ENCODE measurements around the gene KIF16B.

DNA sequence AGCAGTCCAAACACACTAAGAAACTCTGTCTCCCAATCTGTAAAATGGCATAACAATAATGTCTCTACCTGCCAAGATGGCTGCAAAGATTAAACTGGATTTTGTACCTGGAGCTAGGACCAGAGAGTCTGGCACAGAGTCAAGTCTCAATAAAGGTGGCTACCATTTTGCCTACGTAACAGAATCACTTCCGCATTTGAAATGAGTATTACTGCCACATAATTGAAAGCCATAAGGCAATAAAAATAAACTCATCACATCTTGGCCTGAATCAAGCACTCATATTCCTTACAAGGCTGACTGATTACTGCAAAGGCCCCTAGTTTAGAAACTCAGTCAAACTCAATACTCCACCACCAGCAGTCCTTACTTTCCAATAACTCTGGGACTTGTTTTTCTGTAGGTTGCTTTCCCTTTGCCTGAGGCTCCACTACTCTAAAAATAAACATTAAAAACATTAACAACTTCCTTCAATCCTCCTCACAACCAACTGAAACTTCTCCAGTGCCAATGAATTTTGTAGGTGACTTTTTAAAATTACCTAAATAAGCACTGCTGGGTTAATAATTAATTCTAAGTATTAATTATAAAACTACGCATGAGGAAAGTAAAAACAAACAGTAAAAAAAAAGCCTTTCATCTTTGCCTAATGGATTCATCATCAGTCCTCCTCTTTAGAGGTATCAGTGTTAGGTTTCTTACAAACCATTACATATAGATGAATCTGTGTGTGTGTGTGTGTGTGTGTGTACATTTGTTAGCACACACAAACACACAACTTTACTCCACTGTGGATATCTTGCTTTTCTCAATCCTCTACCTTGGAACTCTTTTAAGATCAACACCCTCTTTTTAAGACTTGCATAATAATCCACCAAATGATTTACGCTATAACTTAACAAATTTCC is 3.7 kb downstream of the KIF16B start:
- TF ChIP-seq, protein P1, sequence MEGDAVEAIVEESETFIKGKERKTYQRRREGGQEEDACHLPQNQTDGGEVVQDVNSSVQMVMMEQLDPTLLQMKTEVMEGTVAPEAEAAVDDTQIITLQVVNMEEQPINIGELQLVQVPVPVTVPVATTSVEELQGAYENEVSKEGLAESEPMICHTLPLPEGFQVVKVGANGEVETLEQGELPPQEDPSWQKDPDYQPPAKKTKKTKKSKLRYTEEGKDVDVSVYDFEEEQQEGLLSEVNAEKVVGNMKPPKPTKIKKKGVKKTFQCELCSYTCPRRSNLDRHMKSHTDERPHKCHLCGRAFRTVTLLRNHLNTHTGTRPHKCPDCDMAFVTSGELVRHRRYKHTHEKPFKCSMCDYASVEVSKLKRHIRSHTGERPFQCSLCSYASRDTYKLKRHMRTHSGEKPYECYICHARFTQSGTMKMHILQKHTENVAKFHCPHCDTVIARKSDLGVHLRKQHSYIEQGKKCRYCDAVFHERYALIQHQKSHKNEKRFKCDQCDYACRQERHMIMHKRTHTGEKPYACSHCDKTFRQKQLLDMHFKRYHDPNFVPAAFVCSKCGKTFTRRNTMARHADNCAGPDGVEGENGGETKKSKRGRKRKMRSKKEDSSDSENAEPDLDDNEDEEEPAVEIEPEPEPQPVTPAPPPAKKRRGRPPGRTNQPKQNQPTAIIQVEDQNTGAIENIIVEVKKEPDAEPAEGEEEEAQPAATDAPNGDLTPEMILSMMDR (IDR thresholded peaks at IDR 0.05) = no peak
- no peak for TF ChIP-seq ZFX (IDR thresholded peaks at IDR 0.05; ENCODE audit: borderline replicate concordance)
